Measurements from ENCODE around the gene VAV2. TPM values are rescaled to one million over a fixed set of nuclear protein-coding genes. Genes with fewer than 3 reads are reported as not detected.
A peak's percentile ranks its signal among the peaks of the same experiment; 100 is the strongest.

VAV2 gene
- polyA plus RNA-seq, 2 of the 4 experiments (the other 2 are of a cell fraction): 9.8 to 21.4 TPM

DNA sequence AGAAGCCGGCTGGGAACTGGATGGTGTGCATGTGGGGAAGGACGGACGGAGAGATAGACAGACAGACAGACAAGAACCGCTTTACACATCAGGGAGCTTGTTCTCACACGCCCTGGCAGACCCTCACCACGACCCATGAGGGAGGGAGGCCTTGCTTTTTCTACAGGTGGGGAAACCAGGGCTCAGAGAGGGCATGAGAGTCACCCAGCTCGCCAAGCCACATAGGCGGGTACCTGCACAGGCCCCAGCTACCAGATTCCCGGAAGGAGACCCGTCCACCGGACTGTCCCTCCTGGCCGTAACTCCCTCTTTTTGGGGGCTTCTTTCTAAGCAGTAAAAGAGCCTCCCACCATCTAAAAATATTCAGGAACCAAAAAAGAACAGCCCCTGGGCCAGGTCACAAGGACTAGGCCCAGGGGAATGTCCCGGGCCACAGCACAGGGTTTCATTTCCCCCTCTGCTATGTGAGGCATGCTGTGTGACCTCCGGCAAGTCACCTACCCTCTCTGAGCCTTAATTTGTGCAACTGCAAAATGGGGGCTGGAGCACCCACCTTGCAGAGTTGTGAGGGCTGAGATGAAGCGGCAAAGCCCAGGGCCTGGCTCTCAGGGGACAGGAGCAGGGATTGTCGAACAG is 169.6 kb downstream of the VAV2 start:
- Histone ChIP-seq H3K4me2 (no peak overlapping the region), H3K4me3 (no peak overlapping the region), H3K9me3 (no peaks in the 10 kb centered on the region), H3K27ac (no peak overlapping the region), H3K4me1 (peaks cover 7% of the 10 kb centered on the region; the same call in 2 of the 3 replicates)
- POLR2A ChIA-PET: no interaction called here
- no peak for TF ChIP-seq TP53 (CRISPR knock-in tag; IDR thresholded peaks at IDR 0.05)
- TF ChIP-seq CBX8 (IDR thresholded peaks at IDR 0.05): no peak
- peak; percentile 64 for TF ChIP-seq ZFP36 (IDR thresholded peaks at IDR 0.05; ENCODE audit: borderline replicate concordance, partially characterized antibody)
- ATAC-seq (no peak), FAIRE-seq (no peak), DNase-seq (ENCODE audit: low read depth in 1 of 2, low spot score in 1 of 2) (no peak)
- WGBS (ENCODE audit: missing lambda C conversion rate): 95% methylated on average over 16 of the region's 16 CpGs
- CTCF ChIA-PET: interaction anchor here (1.2 kb wide), 1 partner anchor 172 kb away, joined by 3 read pairs; no protein-coding TSS in a partner anchor

DNA sequence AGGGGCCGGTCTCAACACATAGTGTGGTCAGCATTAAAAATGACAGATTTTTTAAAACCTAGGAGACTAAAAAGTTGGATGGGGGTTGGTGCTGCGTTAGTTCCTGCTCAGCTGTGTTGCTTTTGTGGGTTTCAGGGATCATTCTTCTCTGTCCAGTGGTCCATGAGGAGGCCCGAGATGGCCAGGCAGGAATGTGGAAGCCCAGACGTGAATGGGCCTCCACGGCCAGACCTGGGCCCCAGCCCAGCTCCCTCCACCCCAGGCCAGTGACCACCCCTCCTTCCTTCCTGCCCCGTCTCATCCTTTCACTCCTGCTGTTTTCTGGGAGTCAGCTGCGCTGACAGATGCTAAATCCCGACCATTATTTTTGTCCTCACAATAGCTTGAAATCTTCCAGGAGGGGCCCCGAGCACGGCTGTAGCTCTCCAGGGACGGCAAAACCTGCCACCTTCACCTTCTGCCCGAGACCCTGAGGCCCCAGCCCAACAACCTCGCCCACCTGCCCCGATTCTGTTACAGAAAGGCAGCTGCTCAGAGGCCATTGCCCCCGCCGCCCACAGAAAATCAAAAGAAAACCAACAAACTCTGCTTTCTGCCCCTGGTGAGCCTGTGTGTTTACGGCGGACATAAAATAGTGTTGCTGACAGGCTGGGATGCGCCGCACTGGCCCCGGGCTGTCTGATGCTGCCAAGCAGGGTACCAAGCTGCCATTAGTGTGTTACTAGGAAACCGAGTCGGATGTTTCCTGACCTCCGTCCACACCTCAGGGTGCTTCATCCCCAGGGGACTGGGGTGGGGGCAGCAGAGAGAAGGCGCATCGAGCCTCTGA is 170.3 kb downstream of the VAV2 start:
- H3K27ac ChIP-seq: no peak overlapping the region
- no peak overlapping the region for H3K4me2 ChIP-seq
- no peak overlapping the region for H3K4me3 ChIP-seq
- FAIRE-seq: no peak
- CTCF ChIA-PET: interaction anchor here (1.2 to 2.9 kb wide), 2 partner anchors 172 to 173 kb away, joined by 3 to 9 read pairs; no protein-coding TSS in a partner anchor
- TF ChIP-seq POLR2AphosphoS2 (conservative IDR thresholded peaks at IDR 0.05; ENCODE audit: low read length) (no peak), GATA3 (IDR thresholded peaks at IDR 0.05; ENCODE audit: borderline replicate concordance) (no peak), CBX8 (IDR thresholded peaks at IDR 0.05) (no peak)
- TF ChIP-seq, protein P1, sequence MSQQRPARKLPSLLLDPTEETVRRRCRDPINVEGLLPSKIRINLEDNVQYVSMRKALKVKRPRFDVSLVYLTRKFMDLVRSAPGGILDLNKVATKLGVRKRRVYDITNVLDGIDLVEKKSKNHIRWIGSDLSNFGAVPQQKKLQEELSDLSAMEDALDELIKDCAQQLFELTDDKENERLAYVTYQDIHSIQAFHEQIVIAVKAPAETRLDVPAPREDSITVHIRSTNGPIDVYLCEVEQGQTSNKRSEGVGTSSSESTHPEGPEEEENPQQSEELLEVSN (IDR thresholded peaks at IDR 0.05; ENCODE audit: borderline replicate concordance, low read depth): no peak
- TF ChIP-seq, protein P2, sequence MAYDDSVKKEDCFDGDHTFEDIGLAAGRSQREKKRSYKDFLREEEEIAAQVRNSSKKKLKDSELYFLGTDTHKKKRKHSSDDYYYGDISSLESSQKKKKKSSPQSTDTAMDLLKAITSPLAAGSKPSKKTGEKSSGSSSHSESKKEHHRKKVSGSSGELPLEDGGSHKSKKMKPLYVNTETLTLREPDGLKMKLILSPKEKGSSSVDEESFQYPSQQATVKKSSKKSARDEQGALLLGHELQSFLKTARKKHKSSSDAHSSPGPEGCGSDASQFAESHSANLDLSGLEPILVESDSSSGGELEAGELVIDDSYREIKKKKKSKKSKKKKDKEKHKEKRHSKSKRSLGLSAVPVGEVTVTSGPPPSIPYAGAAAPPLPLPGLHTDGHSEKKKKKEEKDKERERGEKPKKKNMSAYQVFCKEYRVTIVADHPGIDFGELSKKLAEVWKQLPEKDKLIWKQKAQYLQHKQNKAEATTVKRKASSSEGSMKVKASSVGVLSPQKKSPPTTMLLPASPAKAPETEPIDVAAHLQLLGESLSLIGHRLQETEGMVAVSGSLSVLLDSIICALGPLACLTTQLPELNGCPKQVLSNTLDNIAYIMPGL (CRISPR knock-in tag; IDR thresholded peaks at IDR 0.05; ENCODE audit: borderline replicate concordance): no peak
- H3K4me1 ChIP-seq: peaks cover 7% of the 10 kb centered on the region; the same call in 2 of the 3 replicates
- POLR2A ChIA-PET: no interaction called here
- no peak for ATAC-seq
- no peak for DNase-seq (ENCODE audit: low read depth in 1 of 2, low spot score in 1 of 2)
- H3K9me3 ChIP-seq: no peaks in the 10 kb centered on the region
- WGBS (ENCODE audit: missing lambda C conversion rate): 89% methylated on average over 26 of the region's 26 CpGs

DNA sequence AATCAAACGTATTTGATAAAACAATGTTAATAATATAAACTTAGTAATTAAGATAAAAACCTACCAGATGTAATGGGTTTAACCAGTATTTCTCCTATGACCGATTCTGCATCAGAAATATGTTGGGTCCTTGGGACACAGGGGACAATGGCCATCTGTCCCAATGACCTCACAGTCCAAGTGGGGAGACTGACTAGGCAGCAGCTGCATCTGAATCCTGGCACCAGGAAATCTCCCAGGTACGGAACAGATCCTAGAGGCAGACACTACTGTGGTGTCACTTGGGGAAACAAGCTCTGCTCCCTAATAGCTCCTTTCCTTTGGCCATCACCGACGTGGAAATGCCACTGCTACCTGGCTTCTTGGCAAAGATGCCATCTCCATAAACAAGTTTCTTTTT is 172.2 kb downstream of the VAV2 start:
- H3K27ac ChIP-seq: no peak overlapping the region
- no peak for TF ChIP-seq JUNB (IDR thresholded peaks at IDR 0.05)
- TF ChIP-seq, protein P3, sequence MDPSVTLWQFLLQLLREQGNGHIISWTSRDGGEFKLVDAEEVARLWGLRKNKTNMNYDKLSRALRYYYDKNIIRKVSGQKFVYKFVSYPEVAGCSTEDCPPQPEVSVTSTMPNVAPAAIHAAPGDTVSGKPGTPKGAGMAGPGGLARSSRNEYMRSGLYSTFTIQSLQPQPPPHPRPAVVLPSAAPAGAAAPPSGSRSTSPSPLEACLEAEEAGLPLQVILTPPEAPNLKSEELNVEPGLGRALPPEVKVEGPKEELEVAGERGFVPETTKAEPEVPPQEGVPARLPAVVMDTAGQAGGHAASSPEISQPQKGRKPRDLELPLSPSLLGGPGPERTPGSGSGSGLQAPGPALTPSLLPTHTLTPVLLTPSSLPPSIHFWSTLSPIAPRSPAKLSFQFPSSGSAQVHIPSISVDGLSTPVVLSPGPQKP (IDR thresholded peaks at IDR 0.05; ENCODE audit: low read depth, low read length): no peak
- no peak for TF ChIP-seq FOSL2 (IDR thresholded peaks at IDR 0.05)
- no peak for TF ChIP-seq FOSL2 (CRISPR knock-in tag; IDR thresholded peaks at IDR 0.05)
- TF ChIP-seq, protein P4, sequence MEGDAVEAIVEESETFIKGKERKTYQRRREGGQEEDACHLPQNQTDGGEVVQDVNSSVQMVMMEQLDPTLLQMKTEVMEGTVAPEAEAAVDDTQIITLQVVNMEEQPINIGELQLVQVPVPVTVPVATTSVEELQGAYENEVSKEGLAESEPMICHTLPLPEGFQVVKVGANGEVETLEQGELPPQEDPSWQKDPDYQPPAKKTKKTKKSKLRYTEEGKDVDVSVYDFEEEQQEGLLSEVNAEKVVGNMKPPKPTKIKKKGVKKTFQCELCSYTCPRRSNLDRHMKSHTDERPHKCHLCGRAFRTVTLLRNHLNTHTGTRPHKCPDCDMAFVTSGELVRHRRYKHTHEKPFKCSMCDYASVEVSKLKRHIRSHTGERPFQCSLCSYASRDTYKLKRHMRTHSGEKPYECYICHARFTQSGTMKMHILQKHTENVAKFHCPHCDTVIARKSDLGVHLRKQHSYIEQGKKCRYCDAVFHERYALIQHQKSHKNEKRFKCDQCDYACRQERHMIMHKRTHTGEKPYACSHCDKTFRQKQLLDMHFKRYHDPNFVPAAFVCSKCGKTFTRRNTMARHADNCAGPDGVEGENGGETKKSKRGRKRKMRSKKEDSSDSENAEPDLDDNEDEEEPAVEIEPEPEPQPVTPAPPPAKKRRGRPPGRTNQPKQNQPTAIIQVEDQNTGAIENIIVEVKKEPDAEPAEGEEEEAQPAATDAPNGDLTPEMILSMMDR (IDR thresholded peaks at IDR 0.05): no peak
- TF ChIP-seq EP300 (IDR thresholded peaks at IDR 0.05): no peak
- TF ChIP-seq ZFP36 (IDR thresholded peaks at IDR 0.05; ENCODE audit: borderline replicate concordance, partially characterized antibody): no peak
- no peak for TF ChIP-seq EHF (CRISPR knock-in tag; IDR thresholded peaks at IDR 0.05)
- no peak for TF ChIP-seq POLR2AphosphoS2 (conservative IDR thresholded peaks at IDR 0.05; ENCODE audit: low read length)
- TF ChIP-seq ZNF302 (CRISPR knock-in tag; IDR thresholded peaks at IDR 0.05): no peak
- no peak for TF ChIP-seq CEBPB (IDR thresholded peaks at IDR 0.05)
- TF ChIP-seq MYC (IDR thresholded peaks at IDR 0.05; ENCODE audit: borderline replicate concordance, low read length): no peak
- no peak for TF ChIP-seq HDAC2 (IDR thresholded peaks at IDR 0.05)
- CTCF ChIA-PET: interaction anchor here (0.6 to 2.9 kb wide), 4 partner anchors 38 to 175 kb away, joined by 3 to 9 read pairs (median 7); no protein-coding TSS in a partner anchor
- ATAC-seq (no peak), FAIRE-seq (no peak), DNase-seq (ENCODE audit: low read depth in 1 of 2, low spot score in 1 of 2) (no peak)
- H3K4me3 ChIP-seq: no peak overlapping the region
- WGBS (ENCODE audit: missing lambda C conversion rate): 94% methylated on average over 5 of the region's 5 CpGs
- peaks cover 7% of the 10 kb centered on the region; the same call in 2 of the 3 replicates for H3K4me1 ChIP-seq
- H3K9me3 ChIP-seq: no peaks in the 10 kb centered on the region
- no peak overlapping the region for H3K4me2 ChIP-seq
- POLR2A ChIA-PET: no interaction called here

Data from A549 (cell line).